ENCODE data around the gene NXT1. TPM values are rescaled to one million over a fixed set of nuclear protein-coding genes. Genes with fewer than 3 reads are reported as not detected.

NXT1 gene
- polyA plus RNA-seq, 1 of the 3 experiments (the other 2 are of a cell fraction): 28.2 TPM

DNA sequence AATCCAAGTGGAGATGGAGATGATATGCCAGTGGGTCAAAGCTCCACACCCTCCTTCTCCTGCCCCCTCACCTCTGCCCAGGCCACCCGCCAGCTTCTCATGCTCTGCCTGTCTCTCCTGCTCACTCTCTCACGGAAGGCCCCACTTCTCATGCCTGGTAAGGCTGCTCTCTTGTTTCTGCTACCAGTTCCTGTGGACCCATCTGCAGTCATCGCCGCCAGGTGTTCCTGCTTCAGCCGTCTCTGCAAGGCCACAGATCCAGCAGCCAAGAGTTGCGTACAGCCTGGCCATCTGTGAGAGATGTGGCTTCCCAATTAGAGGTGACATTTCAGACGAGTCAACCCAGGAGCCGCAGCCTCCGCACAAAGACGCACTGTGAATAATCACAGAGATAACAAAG lies 40.8 kb upstream of the NXT1 start:
- no peaks in the 10 kb centered on the region for H3K9me3 ChIP-seq
- POLR2A ChIA-PET: no interaction called here
- 24% methylated on average over 10 of the region's 10 CpGs for WGBS (ENCODE audit: low lambda C conversion rate)
- no peaks in the 10 kb centered on the region for H3K36me3 ChIP-seq (replicated peaks in 1 of 2; ENCODE audit: control insufficient read depth in 1 of 2, insufficient read depth in 2 of 2, low read length in 1 of 2)
- TF ChIP-seq ELF1 (IDR thresholded peaks at IDR 0.05): no peak
- no peak for TF ChIP-seq MXI1 (IDR thresholded peaks at IDR 0.05; ENCODE audit: low read depth, low read length)
- no peak for TF ChIP-seq RAD21 (IDR thresholded peaks at IDR 0.05; ENCODE audit: low read length)
- TF ChIP-seq RFX5 (IDR thresholded peaks at IDR 0.05; ENCODE audit: low read length): no peak
- TF ChIP-seq, protein P1, sequence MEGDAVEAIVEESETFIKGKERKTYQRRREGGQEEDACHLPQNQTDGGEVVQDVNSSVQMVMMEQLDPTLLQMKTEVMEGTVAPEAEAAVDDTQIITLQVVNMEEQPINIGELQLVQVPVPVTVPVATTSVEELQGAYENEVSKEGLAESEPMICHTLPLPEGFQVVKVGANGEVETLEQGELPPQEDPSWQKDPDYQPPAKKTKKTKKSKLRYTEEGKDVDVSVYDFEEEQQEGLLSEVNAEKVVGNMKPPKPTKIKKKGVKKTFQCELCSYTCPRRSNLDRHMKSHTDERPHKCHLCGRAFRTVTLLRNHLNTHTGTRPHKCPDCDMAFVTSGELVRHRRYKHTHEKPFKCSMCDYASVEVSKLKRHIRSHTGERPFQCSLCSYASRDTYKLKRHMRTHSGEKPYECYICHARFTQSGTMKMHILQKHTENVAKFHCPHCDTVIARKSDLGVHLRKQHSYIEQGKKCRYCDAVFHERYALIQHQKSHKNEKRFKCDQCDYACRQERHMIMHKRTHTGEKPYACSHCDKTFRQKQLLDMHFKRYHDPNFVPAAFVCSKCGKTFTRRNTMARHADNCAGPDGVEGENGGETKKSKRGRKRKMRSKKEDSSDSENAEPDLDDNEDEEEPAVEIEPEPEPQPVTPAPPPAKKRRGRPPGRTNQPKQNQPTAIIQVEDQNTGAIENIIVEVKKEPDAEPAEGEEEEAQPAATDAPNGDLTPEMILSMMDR (IDR thresholded peaks at IDR 0.05): no peak
- TF ChIP-seq YY1 (IDR thresholded peaks at IDR 0.05; ENCODE audit: low read depth): no peak
- no peak for TF ChIP-seq CHD2 (IDR thresholded peaks at IDR 0.05; ENCODE audit: low read length, partially characterized antibody)
- no peak overlapping the region for H2AFZ ChIP-seq (ENCODE audit: low read depth)
- H3K4me1 ChIP-seq (ENCODE audit: control insufficient read depth in 1 of 2, insufficient read depth in 2 of 2, low read depth in 1 of 2, low read length in 1 of 2): no peaks in the 10 kb centered on the region
- H4K20me1 ChIP-seq (ENCODE audit: insufficient read depth): no peaks in the 10 kb centered on the region
- H3K4me3 ChIP-seq (ENCODE audit: low read depth in 2 of 2, low read length in 1 of 2): no peak overlapping the region
- H3K9ac ChIP-seq: no peak overlapping the region
- DNase-seq: no peak
- H3K79me2 ChIP-seq (ENCODE audit: insufficient read depth): no peaks in the 10 kb centered on the region
- H3K4me2 ChIP-seq: no peak overlapping the region
- H3K27me3 ChIP-seq (ENCODE audit: insufficient read depth): peaks cover 42% of the 10 kb centered on the region
- H3K9me2 ChIP-seq: no peaks in the 10 kb centered on the region
- no peaks in the 10 kb centered on the region for H3F3A ChIP-seq (replicated peaks; ENCODE audit: insufficient read depth)
- CTCF ChIA-PET: interaction anchor here (1.8 kb wide), 1 partner anchor 12 kb away, joined by 5 read pairs; no protein-coding TSS in a partner anchor
- H3K27ac ChIP-seq (ENCODE audit: low read depth in 2 of 2, low read length in 1 of 2): no peak overlapping the region

DNA sequence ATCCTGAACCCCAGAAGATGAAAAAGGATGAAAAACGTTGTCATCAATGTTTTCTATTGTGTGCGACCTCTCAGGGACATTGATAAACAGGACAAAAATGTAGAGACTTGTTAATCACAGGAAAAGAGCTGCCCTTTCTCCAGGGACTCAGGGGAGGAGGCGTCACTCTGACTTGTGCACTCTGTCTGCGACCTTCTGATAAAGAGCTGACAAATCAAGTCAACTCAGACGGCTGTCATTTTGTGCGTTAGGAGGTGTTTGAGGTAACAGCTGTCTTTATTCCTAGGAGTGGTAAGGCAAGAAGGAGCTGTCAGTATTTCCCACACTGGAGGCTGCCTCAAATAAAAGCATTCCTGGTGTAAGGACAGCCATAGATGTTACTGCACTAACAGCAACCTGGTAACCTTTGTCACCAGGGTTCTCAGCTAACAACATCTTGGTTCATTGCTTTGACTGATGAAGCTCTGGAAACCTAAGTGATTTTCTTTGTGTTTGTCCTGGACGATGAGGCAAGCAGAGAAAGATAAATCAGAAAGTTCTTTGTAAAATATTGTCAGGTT lies 38.6 kb upstream of the NXT1 start:
- 2% methylated on average over 7 of the region's 7 CpGs for WGBS (ENCODE audit: low lambda C conversion rate)

DNA sequence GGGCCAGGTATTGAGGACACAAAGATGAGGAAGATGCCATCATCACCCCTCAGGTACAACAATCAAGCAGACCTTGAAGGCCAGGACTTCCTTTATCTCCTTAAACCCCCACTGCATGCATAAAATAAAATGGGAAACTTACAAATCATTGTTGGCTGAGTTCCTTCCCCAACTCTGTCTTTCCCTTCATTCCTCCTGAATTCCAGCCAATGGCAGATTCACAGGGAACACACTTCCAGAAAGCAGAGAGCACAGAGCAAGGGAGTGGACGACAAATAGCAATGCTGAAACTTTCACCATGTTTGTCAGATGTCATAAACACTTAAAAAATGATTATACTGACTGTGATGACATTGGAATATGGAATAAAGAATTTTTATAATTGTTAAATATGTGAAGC lies 37.3 kb upstream of the NXT1 start:
- Histone ChIP-seq H2AFZ (ENCODE audit: low read depth) (no peak overlapping the region), H3K4me3 (ENCODE audit: low read depth in 2 of 2, low read length in 1 of 2) (no peak overlapping the region), H3K9me3 (no peaks in the 10 kb centered on the region), H3K79me2 (ENCODE audit: insufficient read depth) (no peaks in the 10 kb centered on the region), H3K9ac (no peak overlapping the region), H3K36me3 (replicated peaks in 1 of 2; ENCODE audit: control insufficient read depth in 1 of 2, insufficient read depth in 2 of 2, low read length in 1 of 2) (no peaks in the 10 kb centered on the region), H3K9me2 (no peaks in the 10 kb centered on the region), H3K4me1 (ENCODE audit: control insufficient read depth in 1 of 2, insufficient read depth in 2 of 2, low read depth in 1 of 2, low read length in 1 of 2) (no peaks in the 10 kb centered on the region), H3F3A (replicated peaks; ENCODE audit: insufficient read depth) (no peaks in the 10 kb centered on the region), H3K4me2 (no peak overlapping the region), H3K27me3 (ENCODE audit: insufficient read depth) (peaks cover 61% of the 10 kb centered on the region; the same call in 1 of the 2 replicates), H4K20me1 (ENCODE audit: insufficient read depth) (no peaks in the 10 kb centered on the region), H3K27ac (ENCODE audit: low read depth in 2 of 2, low read length in 1 of 2) (no peak overlapping the region)
- ChIA-PET POLR2A (no interaction called here), CTCF (no interaction called here)
- TF ChIP-seq TEAD4 (IDR thresholded peaks at IDR 0.05; ENCODE audit: borderline replicate concordance, insufficient read depth): no peak
- TF ChIP-seq JUND (IDR thresholded peaks at IDR 0.05): no peak
- TF ChIP-seq EP300 (IDR thresholded peaks at IDR 0.05; ENCODE audit: borderline replicate concordance in 1 of 2, low read depth in 1 of 2, low read length in 1 of 2): no peak
- TF ChIP-seq, protein P2, sequence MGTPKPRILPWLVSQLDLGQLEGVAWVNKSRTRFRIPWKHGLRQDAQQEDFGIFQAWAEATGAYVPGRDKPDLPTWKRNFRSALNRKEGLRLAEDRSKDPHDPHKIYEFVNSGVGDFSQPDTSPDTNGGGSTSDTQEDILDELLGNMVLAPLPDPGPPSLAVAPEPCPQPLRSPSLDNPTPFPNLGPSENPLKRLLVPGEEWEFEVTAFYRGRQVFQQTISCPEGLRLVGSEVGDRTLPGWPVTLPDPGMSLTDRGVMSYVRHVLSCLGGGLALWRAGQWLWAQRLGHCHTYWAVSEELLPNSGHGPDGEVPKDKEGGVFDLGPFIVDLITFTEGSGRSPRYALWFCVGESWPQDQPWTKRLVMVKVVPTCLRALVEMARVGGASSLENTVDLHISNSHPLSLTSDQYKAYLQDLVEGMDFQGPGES (IDR thresholded peaks at IDR 0.05; ENCODE audit: low read depth, low read length): no peak
- TF ChIP-seq NRF1 (IDR thresholded peaks at IDR 0.05; ENCODE audit: low read depth, low read length): no peak
- TF ChIP-seq, protein P1 (IDR thresholded peaks at IDR 0.05): no peak
- no peak for TF ChIP-seq RXRA (IDR thresholded peaks at IDR 0.05; ENCODE audit: borderline replicate concordance, low read depth)
- no peak for TF ChIP-seq NFIC (IDR thresholded peaks at IDR 0.05; ENCODE audit: borderline replicate concordance)
- WGBS (ENCODE audit: low lambda C conversion rate): 3% methylated on average over 1 of the region's 1 CpG
- DNase-seq: no peak

More for the DNA sequence above, 38.6 kb upstream of the NXT1 start:
- no peaks in the 10 kb centered on the region for H3K9me3 ChIP-seq
- TF ChIP-seq NRF1 (IDR thresholded peaks at IDR 0.05; ENCODE audit: low read depth, low read length) (no peak), TCF12 (IDR thresholded peaks at IDR 0.05) (no peak)
- TF ChIP-seq, protein P3, sequence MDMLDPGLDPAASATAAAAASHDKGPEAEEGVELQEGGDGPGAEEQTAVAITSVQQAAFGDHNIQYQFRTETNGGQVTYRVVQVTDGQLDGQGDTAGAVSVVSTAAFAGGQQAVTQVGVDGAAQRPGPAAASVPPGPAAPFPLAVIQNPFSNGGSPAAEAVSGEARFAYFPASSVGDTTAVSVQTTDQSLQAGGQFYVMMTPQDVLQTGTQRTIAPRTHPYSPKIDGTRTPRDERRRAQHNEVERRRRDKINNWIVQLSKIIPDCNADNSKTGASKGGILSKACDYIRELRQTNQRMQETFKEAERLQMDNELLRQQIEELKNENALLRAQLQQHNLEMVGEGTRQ (IDR thresholded peaks at IDR 0.05; ENCODE audit: borderline replicate concordance, low read depth, low read length): no peak
- no peak overlapping the region for H3K4me3 ChIP-seq (ENCODE audit: low read depth in 2 of 2, low read length in 1 of 2)
- no peak overlapping the region for H3K27ac ChIP-seq (ENCODE audit: low read depth in 2 of 2, low read length in 1 of 2)
- H3K79me2 ChIP-seq (ENCODE audit: insufficient read depth): no peaks in the 10 kb centered on the region
- H3K36me3 ChIP-seq (replicated peaks in 1 of 2; ENCODE audit: control insufficient read depth in 1 of 2, insufficient read depth in 2 of 2, low read length in 1 of 2): no peaks in the 10 kb centered on the region
- ChIA-PET CTCF (no interaction called here), POLR2A (no interaction called here)
- H3K9me2 ChIP-seq: no peaks in the 10 kb centered on the region
- no peak overlapping the region for H2AFZ ChIP-seq (ENCODE audit: low read depth)
- H3F3A ChIP-seq (replicated peaks; ENCODE audit: insufficient read depth): no peaks in the 10 kb centered on the region
- no peak for DNase-seq
- no peak overlapping the region for H3K4me2 ChIP-seq
- peaks cover 48% of the 10 kb centered on the region; the same call in 1 of the 2 replicates for H3K27me3 ChIP-seq (ENCODE audit: insufficient read depth)
- H3K9ac ChIP-seq: no peak overlapping the region
- H4K20me1 ChIP-seq (ENCODE audit: insufficient read depth): no peaks in the 10 kb centered on the region
- no peaks in the 10 kb centered on the region for H3K4me1 ChIP-seq (ENCODE audit: control insufficient read depth in 1 of 2, insufficient read depth in 2 of 2, low read depth in 1 of 2, low read length in 1 of 2)

Measured in SK-N-SH (cell line).